HL-60 (cell line): ENCODE measurements around the gene LIFR.

Experiments used
- CTCF ChIP-seq: IDR thresholded peaks from one replicate; pipeline ENCODE4 v1.5.1; 2011; ENCODE audit warnings: low read length, control low read depth, inconsistent platforms; ENCODE audit not compliant: insufficient read depth
- POLR2AphosphoS5 ChIP-seq: IDR thresholded peaks from 2 replicates; pipeline ENCODE4 v1.6.1; 2012; ENCODE audit warnings: low read depth

- TF ChIP-seq CTCF: no peak
- no peak for TF ChIP-seq POLR2AphosphoS5
Observed at GRCh38 chr5:38451074-38451725, 105.2 kb downstream of the LIFR start.
